ENCODE data around the gene S100A8.

DNA sequence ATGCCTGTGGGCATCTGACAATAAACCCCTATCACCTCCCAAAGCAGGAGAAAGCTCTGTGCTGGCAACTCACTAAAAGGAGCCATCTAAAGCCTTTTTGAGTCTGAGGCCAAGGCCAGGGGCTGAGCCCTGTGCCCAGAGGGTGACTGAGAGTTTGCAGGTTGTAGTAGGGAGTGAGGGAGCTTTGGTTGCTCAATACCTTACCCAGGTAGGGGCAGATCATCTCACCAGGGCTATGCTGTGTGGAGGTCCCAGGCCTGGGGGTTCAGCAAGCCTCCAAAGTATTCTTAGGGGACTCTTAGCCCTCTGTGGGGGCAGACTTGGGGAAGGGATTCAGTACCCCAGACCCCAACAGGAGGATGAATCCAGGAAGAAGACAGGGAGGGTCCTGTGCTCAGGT, 48.4 kb upstream of the S100A8 start:
- TF ChIP-seq EZH2 (IDR thresholded peaks at IDR 0.05; ENCODE audit: borderline replicate concordance, low read depth, low read length, poor library complexity, severe bottlenecking), result no peak
- TF ChIP-seq, protein P1, sequence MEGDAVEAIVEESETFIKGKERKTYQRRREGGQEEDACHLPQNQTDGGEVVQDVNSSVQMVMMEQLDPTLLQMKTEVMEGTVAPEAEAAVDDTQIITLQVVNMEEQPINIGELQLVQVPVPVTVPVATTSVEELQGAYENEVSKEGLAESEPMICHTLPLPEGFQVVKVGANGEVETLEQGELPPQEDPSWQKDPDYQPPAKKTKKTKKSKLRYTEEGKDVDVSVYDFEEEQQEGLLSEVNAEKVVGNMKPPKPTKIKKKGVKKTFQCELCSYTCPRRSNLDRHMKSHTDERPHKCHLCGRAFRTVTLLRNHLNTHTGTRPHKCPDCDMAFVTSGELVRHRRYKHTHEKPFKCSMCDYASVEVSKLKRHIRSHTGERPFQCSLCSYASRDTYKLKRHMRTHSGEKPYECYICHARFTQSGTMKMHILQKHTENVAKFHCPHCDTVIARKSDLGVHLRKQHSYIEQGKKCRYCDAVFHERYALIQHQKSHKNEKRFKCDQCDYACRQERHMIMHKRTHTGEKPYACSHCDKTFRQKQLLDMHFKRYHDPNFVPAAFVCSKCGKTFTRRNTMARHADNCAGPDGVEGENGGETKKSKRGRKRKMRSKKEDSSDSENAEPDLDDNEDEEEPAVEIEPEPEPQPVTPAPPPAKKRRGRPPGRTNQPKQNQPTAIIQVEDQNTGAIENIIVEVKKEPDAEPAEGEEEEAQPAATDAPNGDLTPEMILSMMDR (conservative IDR thresholded peaks at IDR 0.05; ENCODE audit: low read depth, low read length), result no peak
